Measurements from ENCODE around the gene MAJIN. TPM values are rescaled to one million over a fixed set of nuclear protein-coding genes. Genes with fewer than 3 reads are reported as not detected.
A peak's percentile ranks its signal among the peaks of the same experiment; 100 is the strongest.

MAJIN gene
- total RNA-seq, 2 donors from 2014 or later: not detected

GRCh38 chr11:64935359-64936081, 36.4 kb downstream of the MAJIN start, which contains the start of gene GPHA2:
TSS of gene GPHA2 (minus strand) at chr11:64935893. CDS start at chr11:64935460, 433 bp downstream.
- intact Hi-C loops (cut with DNase I, micrococcal nuclease): loop anchor here in 1 of 2 donors (10.0 kb wide), 1 partner anchor 49 kb away; no protein-coding TSS in a partner anchor
- ATAC-seq (no peak), DNase-seq (no peak)

GRCh38 chr11:64934682-64935358, 37.1 kb downstream of the MAJIN start:
- ATAC-seq: peak; percentile 37
- intact Hi-C loops (cut with DNase I, micrococcal nuclease): loop anchor here in 1 of 2 donors (10.0 kb wide), 1 partner anchor 50 kb away; no protein-coding TSS in a partner anchor

GRCh38 chr11:64933935-64934681, 37.8 kb downstream of the MAJIN start:
- no peak for DNase-seq
- no peak for ATAC-seq
- intact Hi-C loops (cut with DNase I, micrococcal nuclease): loop anchor here in 1 of 2 donors (10.0 kb wide), 1 partner anchor 51 kb away; no protein-coding TSS in a partner anchor

More at GRCh38 chr11:64934682-64935358, 37.1 kb downstream of the MAJIN start:
- DNase-seq: no peak

- DNase-seq (no peak), ATAC-seq (no peak)
- intact Hi-C loops (cut with DNase I, micrococcal nuclease): loop anchor here in 1 of 2 donors (10.0 kb wide), 1 partner anchor 51 kb away; no protein-coding TSS in a partner anchor
Observed at GRCh38 chr11:64933213-64933934, 38.5 kb downstream of the MAJIN start.

- ATAC-seq (no peak), DNase-seq (no peak)
- intact Hi-C loops (cut with DNase I, micrococcal nuclease): loop anchor here in 1 of 2 donors (10.0 kb wide), 1 partner anchor 52 kb away; no protein-coding TSS in a partner anchor
Observed at GRCh38 chr11:64932324-64932723, 39.6 kb downstream of the MAJIN start.

- ATAC-seq (no peak), DNase-seq (no peak)
- intact Hi-C loops (cut with DNase I, micrococcal nuclease): loop anchor here in 1 of 2 donors (10.0 kb wide), 1 partner anchor 54 kb away; no protein-coding TSS in a partner anchor
Observed at GRCh38 chr11:64931290-64931689, 40.6 kb downstream of the MAJIN start.

- ATAC-seq: no peak
- no peak for DNase-seq
- intact Hi-C loops (cut with DNase I, micrococcal nuclease): loop anchor here in 1 of 2 donors (10.0 kb wide), 1 partner anchor 54 kb away; no protein-coding TSS in a partner anchor
Observed at GRCh38 chr11:64930340-64930739, 41.6 kb downstream of the MAJIN start.

GRCh38 chr11:64929625-64930024, 42.3 kb downstream of the MAJIN start:
- intact Hi-C loops (cut with DNase I, micrococcal nuclease): loop anchor here in 1 of 2 donors (10.0 kb wide), 1 partner anchor 55 kb away; no protein-coding TSS in a partner anchor
- ATAC-seq: no peak
- DNase-seq: no peak

- ATAC-seq (no peak), DNase-seq (no peak)
- intact Hi-C loops (cut with DNase I, micrococcal nuclease): no loop called here
Observed at GRCh38 chr11:64928957-64929356, 43.0 kb downstream of the MAJIN start.

- ATAC-seq (no peak), DNase-seq (no peak)
- intact Hi-C loops (cut with DNase I, micrococcal nuclease): no loop called here
Observed at GRCh38 chr11:64926689-64927088, 45.2 kb downstream of the MAJIN start.

GRCh38 chr11:64925536-64926436, 46.1 kb downstream of the MAJIN start:
- intact Hi-C loops (cut with DNase I, micrococcal nuclease): no loop called here
- DNase-seq (no peak), ATAC-seq (no peak)

GRCh38 chr11:64924910-64925284, 47.0 kb downstream of the MAJIN start:
- DNase-seq: no peak
- ATAC-seq: peak; percentile 17
- intact Hi-C loops (cut with DNase I, micrococcal nuclease): no loop called here

GRCh38 chr11:64923944-64924909, 47.7 kb downstream of the MAJIN start, which contains the start of gene PPP2R5B:
TSS of gene PPP2R5B (plus strand) at chr11:64924689. CDS start at chr11:64925735, 1,046 bp downstream.
- intact Hi-C loops (cut with DNase I, micrococcal nuclease): no loop called here
- ATAC-seq (peak; percentile 95), DNase-seq (peak; percentile 96)

GRCh38 chr11:64923151-64923661, 48.7 kb downstream of the MAJIN start:
- ATAC-seq (no peak), DNase-seq (no peak)
- intact Hi-C loops (cut with DNase I, micrococcal nuclease): no loop called here

GRCh38 chr11:64921384-64921783, 50.5 kb downstream of the MAJIN start:
- no peak for ATAC-seq
- DNase-seq: no peak
- intact Hi-C loops (cut with DNase I, micrococcal nuclease): no loop called here

- intact Hi-C loops (cut with DNase I, micrococcal nuclease): no loop called here
- DNase-seq: no peak
- no peak for ATAC-seq
Observed at GRCh38 chr11:64920124-64920523, 51.8 kb downstream of the MAJIN start.

All from left colon (tissue), 2 donors.